D341Med (cell line): Measurements from ENCODE around the gene SERPINA5.
"Not testable (repeated sequence)": the region's sequence is repeated elsewhere in the genome, so short reads cannot be mapped to it uniquely, and the experiment has no call there.

Experiments
- DNase-seq: peaks from one replicate; pipeline ENCODE4 v3.0.0; 2012; ENCODE audit warnings: low spot score

Gene SERPINA5

DNA sequence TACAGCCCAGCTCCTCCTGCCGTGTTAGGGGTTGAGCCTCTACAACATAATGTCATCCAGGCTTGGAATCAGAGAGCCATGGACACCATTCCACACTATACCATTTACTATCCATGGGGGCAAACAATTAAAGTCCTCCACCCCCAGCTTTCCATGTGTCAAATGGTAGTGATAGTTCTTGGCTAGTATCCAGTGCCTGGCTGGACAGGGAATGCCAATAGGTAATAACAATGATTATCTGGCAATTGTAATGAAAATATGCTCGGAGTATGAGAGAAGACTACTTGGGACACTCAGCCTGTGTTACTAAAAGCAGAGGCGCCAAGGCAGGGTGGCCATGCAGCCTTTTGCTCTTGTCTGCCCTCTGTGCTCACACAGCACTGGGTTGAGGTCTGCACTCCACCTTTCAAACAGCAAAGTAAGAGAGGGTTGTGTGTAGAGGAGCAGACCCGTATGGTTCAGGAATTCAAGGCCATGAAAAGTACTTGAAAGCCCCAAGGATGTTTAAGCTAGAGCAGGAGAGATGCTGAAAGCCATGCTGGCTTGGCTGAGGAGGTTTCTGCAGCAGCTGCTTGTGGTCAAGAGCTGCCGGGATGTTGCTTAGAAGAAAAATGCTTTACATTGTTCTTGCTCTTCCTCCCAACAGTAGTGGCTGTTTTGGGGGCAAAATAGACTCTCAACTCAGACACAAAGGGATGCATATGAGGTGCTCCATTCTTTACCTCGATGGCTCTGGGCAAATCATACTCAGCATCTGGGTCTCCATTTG lies 41.6 kb downstream of the SERPINA5 start:
- DNase-seq: no peak

DNA sequence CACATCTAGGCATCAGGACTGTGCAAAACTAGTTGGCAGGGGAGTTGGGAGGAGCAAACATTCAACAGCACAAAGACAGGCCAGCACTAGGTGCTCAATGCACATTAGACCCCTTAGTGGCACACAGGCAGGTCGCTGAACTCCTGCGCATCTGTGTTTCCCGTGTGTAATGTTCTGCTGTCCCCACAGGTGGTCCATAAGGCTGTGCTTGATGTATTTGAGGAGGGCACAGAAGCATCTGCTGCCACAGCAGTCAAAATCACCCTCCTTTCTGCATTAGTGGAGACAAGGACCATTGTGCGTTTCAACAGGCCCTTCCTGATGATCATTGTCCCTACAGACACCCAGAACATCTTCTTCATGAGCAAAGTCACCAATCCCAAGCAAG lies 42.2 kb downstream of the SERPINA5 start:
- DNase-seq: no peak

DNA sequence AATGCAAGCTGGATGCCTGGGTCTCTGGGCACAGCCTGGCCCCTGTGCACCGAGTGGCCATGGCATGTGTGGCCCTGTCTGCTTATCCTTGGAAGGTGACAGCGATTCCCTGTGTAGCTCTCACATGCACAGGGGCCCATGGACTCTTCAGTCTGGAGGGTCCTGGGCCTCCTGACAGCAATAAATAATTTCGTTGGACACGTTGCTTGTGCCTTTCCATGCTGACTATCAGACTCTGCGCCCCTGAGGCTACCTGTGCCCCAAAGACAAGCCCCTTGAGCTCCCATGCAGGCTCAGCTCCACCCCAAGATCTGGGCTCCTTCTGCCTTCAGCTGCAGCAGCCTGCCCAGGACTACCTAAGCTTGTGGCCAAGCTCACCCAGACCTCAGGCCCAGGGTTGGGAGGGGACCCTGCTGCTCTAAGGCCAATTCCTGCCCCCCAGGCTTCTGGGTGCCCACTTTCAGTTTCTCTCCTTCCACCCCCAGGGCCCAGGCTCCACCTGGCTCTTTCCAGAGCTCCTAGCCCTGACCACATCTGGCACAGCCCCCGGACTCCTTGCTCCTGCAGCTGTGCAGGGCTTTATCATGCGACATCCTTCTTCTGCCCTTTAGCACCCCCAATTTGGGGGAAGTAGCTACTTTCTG lies 42.8 kb downstream of the SERPINA5 start:
- no peak for DNase-seq

DNA sequence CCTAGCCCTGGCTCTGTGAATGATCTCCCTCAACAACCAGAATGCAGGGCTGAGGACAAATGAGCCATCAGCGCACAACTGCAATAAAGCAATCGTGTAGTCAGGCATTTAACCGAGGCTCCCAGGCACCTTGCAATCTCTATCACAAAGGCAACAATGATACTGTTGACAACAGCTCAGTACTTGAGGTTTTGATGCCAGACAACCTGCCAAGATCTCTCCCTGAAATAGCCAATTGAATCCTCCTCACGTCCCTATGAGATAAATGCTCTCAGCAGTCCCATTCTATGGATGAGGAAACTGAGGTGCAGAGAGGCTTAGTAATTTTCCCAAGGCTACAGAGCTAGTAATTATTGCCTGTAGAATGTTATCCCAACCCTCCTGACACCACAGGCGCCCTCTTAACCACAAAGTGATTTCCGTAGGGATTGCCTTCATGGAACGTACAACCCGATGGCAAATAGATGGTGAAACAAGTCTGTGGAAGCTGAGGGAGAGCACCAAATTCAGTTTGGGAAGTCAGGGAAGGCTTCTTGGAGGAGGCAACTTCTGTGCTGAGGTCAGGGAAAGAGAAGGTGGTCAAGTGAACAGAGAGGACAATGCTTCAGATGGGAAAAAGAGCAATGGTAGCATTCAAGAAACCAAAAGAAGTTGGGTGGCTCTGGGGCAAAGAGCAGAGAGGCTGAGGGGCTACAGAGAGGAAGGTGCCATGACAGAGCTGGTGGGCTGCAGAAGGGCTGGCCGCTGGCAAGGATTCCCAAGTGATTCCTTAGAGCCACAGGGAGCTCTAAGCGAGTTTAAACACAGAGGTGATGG lies 43.5 kb downstream of the SERPINA5 start:
- no peak for DNase-seq

DNA sequence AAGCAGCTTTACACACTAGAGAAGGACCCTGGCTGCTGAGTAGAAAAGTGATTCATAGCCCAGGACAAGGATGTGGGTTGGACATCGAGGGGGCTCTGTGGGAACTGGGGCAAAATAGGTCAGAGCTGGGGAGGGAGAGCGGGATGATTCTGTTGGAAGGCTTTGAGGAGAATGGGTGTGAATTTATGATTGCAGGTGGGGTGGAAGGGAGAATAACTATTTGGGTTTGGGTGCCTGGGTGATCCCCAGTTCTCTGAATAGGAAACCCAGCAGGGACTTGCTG lies 44.1 kb downstream of the SERPINA5 start:
- no peak for DNase-seq

DNA sequence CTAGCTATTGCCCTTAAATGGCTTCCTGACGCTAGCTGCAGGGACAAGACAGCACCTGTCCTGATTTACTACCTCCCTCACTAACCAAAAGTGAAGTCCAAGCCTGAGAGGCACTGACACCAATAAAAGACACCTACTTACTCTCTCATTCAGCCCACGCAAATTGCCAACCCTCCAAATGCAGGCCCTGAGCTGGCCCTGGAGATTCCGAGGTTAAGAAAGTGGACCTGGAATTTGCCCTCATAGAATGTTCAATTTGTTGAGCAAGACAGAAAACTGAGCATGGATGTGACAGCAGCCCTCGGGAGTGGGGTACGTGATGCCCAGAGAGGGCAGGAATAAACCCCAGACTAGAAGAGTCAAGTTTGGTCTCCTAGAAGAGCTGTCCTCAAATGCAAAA lies 47.4 kb downstream of the SERPINA5 start:
- no peak for DNase-seq

DNA sequence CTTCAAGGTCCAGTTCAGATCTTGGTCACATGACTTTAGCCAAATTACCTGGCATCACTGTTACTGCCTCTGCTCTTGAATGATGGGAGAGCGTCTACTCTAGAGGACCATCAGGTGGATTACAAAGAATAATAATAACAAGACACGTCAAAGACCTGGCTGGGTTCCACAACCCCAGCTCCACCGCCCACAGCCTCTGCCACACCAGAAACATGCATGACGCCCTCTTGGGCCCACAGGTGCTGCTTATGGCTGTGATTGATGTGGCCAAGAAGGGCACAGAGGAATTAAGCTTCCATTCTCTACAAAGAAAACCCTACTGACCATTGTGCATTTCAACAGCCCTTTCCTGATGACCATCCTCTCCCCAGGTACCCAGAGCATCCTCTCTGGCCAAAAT lies 49.2 kb downstream of the SERPINA5 start:
- DNase-seq: no peak

DNA sequence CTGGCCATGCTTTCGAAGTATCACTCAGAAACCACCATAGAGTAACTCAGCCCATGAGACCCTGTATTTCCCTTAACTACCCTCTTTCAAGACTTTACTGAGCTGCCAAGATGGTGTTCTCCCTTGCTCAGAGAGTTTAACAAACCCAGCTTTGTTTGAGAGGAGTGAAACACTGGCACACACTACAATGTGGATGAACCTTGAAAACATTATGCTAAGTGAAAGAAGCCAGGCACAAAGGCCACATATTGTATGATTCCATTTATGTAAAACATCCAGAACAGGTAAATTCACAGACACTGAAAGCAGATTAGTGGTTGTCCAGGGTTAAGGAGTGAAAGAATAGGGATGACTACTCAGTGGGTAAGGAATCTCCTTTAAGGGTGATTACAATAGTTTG lies 49.8 kb downstream of the SERPINA5 start:
- no peak for DNase-seq

DNA sequence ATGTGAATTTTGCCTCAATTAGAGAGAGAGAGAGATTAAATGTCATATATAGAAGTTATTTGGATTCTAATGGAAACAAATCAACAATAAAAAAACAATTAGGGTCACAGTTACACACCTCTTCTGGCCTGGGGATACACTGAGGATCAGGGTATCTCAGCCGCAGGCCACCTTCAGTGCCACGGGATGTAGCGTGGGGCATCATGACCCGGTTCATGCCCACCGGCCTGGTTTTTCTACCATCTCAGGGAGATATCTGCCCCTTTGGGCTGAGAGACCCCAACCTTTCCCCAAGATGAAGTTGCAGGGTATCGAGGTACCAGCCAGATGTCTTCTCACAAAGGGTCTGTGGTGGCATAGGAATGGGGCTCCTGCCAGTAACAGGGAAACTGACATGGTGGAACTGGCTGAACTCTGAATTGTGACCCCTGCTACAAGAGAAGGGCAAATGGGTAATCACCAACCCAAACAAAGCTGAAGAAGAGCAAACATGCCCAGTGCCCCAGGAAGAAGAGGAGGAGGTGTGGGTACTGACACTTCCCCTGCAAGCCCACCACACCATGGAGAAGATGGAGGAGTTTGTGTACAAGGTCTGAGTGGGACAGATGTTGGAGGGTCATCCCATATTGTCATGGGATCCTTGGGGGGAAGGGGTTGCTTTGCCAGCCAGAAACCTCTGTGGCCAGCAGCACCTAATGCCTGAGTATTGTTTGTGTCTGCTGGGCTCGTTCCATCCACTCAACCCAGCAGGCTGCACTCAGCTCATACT lies 50.5 kb downstream of the SERPINA5 start:
- DNase-seq: no peak

DNA sequence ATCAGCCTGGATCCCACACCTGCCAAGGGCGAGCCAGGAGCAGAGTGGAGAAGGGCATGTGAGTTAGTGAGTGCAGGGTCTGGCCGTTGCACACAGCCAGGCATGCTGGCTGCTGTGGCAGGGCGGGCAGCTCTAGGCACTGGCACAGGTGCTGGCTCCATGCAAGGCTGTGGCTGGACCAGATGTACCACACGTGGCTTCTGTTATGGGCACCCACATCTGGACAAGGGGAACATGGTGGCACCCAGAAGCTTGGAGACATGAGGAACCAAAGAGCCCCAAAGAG lies 51.0 kb downstream of the SERPINA5 start:
- DNase-seq: no peak

DNA sequence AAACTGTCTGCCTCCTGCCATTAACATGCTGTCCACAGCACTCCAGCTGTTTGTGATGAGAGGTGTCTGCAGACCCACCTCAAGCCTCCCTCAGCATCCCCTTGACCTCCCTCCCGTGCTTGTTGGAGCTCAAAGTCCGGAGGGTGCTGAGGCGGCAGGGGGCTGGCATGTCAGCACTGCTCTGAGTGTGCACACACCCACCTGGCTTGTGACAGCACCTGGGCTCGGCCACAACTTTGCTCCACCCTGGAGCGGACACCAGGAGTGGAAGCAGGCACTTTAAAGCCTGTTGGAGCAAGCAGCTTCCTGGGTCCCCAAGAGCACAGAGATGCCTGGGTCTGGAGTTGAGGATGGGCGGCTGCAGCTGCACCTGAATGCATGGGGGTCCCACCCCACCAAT lies 51.9 kb downstream of the SERPINA5 start:
- DNase-seq: no peak

DNA sequence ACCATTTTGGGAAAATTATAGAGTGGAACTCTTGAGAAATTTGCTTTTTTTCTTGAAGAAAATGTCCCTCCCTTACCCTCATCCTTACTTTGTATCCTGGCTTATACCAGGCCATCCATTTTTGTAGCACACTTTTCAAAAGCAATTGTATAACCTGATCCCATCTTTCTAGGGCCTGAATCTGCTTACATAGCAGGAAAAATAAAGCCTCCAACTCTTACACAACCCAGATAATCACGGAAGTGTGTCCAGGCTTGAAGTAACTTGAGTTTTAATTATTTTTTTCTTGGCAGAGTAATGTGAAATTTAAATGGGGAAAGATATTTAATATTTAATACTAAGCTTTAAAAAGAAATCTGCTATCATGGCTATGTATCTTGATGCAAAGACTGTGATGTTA lies 53.9 kb downstream of the SERPINA5 start:
- no peak for DNase-seq

DNA sequence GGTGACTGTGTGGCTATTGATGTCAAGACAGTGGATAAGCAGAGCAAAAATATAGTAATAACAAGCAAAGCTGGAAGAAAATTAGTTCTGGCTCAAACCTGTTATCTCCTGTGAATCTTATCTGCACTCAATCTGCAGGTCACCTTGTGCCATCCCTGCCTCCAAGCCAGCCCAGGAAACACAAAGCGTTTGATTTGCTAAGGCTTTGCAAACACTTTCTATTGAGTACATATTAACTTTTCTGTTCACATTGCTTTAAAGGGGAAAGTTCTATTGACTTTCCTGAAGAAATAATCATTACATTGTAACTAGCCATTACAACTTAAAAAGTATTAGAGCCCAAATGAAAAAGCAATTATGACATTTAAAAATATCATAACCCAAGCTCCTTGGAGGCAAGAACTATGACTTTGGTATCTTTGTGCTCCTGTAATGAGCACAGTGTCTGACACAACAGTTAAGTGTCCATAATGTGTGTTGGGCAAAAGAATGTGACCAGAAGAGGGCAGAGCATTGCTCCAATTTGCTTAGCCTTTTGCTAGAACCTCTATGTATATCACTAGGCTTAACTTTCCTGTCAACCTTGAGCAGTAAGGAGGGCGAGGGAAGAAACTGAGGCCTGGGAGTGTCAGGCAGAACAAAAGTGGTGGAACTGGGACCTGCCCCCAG lies 55.7 kb downstream of the SERPINA5 start:
- no peak for DNase-seq

DNA sequence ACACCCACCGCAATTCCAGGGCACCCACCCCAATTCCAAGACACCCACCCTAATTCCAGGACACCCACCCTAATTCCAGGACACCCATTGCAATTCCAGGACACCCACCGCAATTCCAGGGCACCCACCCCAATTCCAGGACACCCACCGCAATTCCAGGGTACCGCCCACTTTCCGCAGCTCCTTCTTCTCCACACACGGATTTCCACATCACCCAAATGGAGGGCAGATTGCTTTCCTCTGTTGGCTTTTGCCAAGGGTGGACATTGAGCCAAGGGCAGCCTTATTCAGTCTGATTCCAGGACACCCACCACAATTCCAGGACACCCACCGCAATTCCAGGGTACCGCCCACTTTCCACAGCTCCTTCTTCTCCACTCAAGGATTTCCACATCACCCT lies 56.6 kb downstream of the SERPINA5 start:
- DNase-seq: not testable (repeated sequence)

DNA sequence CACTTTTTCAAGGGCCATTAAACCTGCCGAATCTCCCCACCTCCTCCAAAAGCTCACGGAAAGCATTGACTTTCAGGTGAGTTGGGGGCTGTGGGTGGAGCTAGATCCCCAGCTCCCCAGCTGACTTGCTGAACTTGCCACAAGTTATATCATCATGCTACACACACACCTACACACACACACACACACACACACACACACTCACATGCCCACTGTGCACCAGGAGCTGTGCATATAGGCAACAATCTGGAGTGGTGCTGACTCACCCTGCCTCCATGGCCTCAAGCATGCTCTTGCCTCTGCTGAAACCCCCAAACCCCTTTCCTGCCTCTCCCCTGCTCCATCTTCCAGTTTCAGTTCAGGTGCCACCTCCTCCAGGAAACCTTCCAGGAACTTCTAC lies 57.1 kb downstream of the SERPINA5 start:
- DNase-seq: no peak

DNA sequence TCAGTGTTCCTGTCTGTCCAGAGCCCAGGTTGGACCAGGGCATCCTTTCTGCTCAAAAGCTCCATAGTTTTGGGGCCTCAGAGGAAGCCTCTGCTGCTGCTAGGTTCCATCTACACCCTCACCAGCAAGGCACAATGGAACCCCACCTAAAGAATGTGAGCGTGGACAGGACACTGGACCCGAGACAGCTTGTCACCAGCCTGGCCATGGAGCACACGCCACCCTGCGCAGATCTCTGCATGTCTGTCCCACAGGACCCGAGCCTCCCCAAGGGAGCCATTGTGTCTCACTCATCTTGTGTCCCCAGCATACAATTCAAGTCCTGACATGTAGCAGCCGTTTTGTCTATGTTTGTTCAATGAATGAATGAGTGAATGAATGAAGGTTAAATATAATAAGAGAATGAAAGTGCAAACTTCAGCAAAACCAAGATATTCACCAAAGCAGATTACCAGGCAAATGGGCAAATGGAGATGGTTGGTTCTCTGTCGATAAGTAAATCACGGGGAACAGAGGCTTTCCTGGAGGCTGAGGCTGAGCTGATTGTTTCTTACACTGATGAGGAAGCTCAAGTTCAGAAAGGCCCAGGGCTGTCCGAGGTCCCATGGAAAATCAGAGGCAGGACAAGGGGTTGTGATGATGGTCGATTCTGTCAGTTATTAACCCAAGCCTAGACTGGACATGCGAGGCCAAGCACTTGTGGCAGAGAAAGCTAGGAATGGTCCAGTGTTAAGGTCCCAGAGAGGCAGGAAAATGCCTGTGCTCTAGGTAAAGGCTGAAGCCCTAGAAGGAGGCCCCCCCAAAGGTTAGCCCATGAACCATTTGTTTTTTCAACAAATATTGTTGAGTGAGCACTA lies 58.0 kb downstream of the SERPINA5 start:
- DNase-seq: no peak

DNA sequence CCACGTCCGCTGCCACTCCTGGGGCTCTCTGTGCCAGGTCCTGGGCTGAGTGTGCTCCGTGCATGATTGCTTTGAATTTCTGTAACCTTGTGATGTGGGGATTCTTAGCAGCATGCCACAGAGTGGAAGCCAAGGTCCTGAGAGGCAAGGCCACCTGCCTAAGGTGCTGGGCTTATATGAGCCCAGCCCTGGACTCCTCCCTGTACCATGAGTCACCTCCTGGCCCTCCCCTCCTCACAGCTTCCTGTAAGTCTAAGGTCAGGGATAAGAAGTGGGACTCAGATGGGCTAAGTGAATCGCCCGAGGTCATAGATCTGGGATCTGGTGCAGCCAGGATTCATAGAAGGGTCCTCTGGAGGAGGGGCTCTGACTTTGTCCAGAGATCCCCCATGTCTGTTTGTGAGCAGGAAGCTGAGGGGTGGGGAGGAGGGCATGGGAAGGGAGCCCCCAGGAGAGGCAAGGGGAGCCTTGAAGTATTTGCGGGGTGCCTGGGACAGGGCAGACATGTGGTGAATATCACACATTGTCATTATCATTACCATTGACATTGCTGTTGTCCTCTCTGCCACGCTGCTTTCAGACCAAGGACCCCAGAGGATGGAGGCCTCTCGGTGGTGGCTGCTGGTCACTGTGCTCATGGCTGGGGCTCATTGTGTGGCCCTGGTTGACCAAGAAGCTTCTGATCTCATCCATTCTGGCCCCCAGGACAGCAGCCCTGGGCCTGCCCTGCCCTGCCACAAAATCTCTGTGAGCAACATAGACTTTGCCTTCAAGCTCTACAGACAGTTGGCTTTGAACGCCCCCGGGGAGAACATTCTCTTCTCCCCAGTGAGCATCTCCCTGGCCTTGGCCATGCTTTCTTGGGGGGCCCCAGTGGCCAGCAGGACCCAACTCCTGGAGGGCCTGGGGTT lies 59.8 kb downstream of the SERPINA5 start:
- DNase-seq: no peak

DNA sequence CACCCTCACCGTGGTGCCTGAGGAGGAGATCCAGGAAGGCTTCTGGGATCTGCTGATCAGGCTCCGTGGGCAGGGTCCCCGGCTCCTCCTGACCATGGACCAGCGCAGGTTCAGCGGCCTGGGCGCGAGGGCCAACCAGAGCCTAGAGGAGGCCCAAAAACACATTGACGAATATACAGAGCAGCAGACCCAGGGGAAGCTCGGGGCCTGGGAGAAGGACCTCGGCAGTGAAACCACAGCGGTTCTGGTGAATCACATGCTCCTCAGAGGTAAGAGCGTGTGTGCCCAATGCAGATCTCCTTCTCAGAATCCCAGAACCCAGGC lies 60.4 kb downstream of the SERPINA5 start:
- DNase-seq: no peak
